HG02798 (cell line): Measurements from ENCODE around the gene TSSC4.

Experiments used
- ATAC-seq: cut with Tn5 transposase; IDR thresholded peaks from one replicate; pipeline ENCODE4 v1.9.1; 2021; ENCODE audit warnings: mild to moderate bottlenecking; ENCODE audit not compliant: unreplicated experiment, poor library complexity

TSSC4 gene

DNA sequence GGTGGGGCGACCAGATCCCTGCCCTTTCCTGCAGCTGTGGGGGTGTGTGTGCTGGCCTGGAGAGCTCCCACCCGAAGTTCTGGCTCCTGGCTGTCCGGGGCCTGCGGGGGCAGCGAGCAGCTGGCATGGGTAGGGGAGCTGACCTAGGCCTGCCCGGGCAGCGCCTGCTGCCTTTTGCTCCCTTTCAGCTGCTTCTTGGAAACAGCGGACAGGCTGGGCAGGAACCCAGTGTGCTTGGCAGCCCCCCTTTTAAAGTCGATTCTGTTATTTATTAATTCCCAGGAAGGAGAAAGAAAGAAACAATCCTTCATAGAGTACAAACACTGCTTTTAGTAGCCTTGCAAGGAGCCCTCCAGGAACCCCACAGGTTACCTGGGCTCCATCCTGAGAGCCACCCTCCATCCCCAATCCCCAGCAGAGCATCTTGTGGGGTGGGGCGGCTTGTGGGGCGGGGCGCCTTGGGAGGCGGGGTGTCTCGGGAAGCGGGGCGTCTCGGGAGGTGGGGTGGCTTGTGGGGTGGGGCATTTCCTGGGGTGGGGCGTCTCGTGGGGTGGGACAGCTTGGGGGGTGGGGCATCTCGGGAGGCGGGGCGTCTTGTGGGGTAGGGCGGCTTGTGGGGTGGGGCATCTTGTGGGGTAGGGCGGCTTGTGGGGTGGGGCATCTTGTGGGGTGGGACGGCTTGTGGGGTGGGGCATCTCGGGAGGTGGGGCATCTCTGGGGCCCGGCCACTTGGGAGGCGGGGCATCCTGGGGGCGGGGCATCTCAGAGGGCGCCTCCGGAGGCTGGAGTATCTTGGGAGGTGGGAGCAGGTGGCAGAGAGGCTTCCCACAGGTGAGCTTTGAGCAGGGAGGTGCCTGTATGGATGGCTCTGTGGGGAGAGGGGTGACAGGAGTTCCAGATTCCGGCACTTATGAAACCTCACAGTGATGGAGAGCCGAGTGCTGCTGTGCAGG, 16.4 kb upstream of the TSSC4 start:
- ATAC-seq, result peak; percentile 29

DNA sequence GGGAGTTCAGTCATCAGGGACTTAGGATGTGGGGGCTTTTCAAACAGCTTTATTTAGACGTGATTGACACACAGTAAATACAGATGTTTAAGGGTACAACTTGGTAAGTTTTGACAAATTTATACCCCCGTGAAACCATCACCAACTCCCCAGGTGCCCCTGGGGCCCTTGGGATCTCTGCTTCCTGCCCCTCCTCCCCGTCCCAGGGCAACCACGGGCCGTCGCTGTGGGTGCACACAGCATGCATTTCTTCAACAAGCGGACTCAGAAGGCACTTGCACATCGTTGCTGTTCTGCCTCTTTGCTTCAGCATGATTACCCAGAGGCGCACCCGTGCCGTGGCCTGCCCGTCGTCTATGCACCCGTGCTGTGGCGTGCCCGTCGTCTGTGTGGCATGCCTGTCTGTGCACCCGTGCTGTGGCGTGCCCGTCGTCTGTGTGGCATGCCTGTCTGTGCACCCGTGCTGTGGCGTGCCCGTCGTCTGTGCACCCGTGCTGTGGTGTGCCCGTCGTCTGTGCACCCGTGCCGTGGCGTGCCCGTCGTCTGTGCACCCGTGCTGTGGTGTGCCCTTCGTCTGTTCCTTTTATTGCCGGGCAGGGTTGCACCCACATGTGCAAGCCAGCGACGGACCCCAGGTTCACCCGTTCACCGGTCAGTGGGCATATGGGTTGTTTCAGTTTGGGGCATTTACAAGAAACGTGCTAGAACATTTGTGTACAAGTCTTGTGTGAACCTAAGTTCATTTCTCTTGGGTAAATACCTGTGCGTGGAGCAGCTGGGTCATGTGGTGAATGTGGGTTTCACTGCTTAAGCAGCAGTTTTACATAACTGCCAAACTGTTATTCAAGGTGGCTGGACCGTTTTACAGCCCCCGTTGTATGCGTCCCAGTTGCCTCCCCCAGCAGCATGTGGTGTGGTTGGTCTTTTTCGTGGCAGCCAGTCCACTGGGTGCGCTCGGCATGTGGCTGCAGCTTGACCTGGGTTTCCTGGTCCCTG, 15.1 kb upstream of the TSSC4 start:
- ATAC-seq, result peak; percentile 42

DNA sequence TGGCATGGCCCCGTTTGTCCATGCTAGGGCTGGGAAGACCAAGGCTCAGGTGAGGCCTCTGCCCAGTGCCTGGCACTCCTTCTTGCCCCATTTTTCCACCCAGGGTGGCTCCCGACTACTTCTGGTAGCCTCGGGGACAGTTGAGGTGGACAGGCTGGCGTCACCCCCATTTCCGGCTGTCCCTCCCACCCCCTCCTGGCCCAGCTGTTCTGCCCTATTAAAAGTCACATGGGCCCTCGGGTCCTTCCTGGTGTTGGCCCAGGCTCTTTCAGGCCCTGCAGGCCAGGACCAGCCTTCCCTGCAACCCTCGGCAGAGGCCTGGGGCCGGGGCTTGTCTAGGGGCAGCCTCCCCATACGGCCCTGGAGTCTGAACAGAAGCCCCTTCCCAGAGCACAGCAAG, 14.0 kb upstream of the TSSC4 start:
- ATAC-seq, result no peak

- no peak for ATAC-seq
Observed at GRCh38 chr11:2387266-2387987, 13.1 kb upstream of the TSSC4 start.

DNA sequence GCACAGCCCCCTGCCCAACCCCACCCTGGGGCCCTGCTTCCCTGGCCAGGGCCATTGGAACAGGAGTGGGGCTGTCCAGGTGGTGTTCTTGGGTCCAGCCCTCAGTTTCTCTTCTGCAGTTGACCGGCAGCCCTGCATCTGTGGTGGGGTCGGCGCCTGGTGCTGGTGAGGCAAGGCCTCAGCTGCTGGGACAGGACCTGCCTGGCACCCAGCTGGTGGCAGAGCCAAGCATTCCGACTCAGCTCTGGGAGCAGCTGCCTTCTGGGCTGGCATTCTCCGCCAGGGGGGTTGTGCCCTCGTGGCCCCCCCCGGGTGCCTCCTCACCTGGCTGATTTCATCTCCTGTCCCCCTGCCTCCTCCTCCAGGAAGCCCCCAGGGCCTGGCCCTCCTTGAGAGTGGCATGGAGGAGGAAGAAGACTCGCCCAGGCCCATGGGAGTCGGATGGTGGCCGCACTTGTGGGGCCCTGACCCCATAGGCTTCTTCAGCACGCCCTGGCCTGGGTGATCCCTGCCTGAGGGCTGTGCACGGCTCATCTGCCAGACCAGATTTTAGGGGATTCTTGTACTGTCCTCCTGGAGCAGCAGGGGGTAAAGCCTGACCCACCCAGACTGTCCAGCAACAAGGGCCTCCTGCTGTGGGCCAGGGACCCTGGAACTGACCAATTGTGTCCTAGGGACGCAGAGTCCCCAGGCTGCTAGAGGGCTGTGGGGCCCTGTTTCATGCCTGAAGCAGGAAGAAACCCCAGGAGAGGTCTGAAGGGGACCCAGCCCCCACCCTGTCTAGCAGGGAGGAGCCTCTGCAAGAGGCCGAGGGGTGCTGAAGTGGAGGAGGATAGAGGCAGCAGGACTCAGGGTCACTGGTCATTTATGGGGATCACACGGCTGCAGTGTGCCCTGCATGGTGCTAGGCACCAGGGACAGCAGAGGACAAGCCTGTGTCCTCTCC, 11.8 kb upstream of the TSSC4 start:
- ATAC-seq, result no peak

GRCh38 chr11:2389377-2390026, 11.0 kb upstream of the TSSC4 start:
- ATAC-seq, result no peak

- ATAC-seq, result no peak
Observed at GRCh38 chr11:2390091-2390724, 10.3 kb upstream of the TSSC4 start.

GRCh38 chr11:2390725-2391151, 9.8 kb upstream of the TSSC4 start:
- ATAC-seq, result no peak

- no peak for ATAC-seq
Observed at GRCh38 chr11:2391181-2391975, 9.2 kb upstream of the TSSC4 start.

- ATAC-seq, result no peak
Observed at GRCh38 chr11:2392241-2392959, 8.2 kb upstream of the TSSC4 start.

DNA sequence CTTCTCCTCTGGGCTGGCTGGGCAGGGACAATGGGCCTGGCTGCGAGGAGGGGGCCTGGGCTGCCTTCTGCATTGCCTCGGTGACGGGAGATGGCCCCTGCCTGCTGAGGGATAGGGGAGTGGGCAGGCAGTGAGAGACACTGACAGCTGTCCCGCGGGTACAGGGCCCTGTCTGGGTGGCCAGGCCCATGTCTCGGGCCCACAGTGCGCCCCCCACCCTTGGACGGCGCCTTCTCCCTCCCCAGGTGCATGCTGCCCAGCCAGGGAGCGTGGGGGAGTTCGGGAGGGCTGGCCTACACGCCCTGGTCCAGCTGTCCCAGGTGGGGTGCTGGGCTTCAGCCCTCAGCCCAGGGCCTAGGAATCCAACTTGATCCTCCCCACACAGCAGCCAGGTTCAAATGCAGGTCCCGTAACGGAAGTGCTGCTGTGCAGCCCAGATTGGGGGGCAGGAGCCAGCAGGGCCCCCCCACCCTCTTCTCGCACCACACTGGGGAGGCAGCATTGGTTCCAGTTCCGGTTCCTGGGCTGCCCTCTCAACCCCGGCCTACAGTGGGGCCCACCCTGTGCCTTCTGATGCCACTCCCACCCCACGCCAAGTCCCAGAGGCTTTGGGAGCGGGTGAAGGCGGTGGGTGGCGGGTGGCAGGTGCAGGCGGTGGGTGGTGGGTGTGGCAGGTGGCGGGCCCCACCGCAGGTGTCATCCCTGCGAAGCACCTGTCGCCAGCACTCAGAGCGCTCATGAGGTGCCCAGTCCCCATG, 7.3 kb upstream of the TSSC4 start:
- no peak for ATAC-seq

DNA sequence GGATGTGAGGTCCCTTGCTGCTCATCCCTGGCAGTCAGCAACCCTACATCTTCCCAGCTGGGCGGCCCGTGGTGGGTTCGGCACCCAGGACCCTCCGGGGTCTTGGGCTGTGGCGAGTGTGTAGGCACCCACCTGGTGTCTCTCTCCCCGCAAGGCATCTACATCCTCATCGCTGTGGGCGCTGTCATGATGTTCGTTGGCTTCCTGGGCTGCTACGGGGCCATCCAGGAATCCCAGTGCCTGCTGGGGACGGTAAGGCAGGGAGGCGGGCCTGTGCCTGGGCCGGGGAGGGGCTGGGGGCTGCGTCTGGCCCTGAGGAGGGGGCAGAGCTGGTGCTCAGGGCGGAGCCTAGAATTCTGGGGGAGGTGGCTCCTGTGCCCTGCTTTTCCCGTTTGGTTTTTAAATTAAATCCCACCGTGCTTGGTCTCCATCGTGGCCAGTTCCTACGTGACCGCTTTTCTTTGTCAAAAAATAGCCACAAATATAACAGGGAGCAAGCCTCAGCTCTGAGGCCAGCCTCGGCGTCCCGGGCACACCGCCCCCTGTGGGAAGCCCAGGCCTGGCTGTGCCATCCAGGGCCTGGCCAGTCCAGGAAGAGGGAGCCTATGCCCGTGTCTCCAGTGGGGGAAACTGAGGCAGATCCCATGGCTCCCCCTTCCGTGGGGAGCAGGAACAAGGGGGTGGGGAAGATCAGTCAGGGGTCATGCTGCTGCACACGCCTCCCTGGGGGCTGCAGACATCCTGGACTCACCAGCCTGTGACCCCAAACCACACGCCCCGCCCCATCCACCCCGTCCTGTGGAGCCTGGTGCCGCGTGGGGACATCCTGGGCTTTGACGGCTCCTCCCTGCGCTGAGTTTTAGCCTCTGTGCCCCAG, 6.4 kb upstream of the TSSC4 start:
- ATAC-seq, result no peak

- no peak for ATAC-seq
Observed at GRCh38 chr11:2394818-2395105, 5.8 kb upstream of the TSSC4 start.

GRCh38 chr11:2395211-2395730, 5.3 kb upstream of the TSSC4 start:
- ATAC-seq, result no peak

- ATAC-seq, result no peak
Observed at GRCh38 chr11:2395856-2396255, 4.7 kb upstream of the TSSC4 start.
